ENCODE results near the gene OR4D11. TPM values are rescaled to one million over a fixed set of nuclear protein-coding genes. Genes with fewer than 3 reads are reported as not detected.

OR4D11 gene
- polyA plus RNA-seq, 1 donor (not counting 4 experiments of a cell fraction or from before 2014, with no cell fraction given): not detected

- no peak within 1 kb of the TSS for H3K9ac ChIP-seq (ENCODE audit: control insufficient read depth, extremely low read depth, insufficient read depth, low read length)
- dilution Hi-C loops (cut with MboI; ENCODE audit: extremely low pct_ligation_motif_present, low sequenced_read_pairs): no loop called here
- no peaks in the 10 kb centered on the region for H4K20me1 ChIP-seq (ENCODE audit: control insufficient read depth, extremely low read depth, insufficient read depth, low read length)
- no peak within 1 kb of the TSS for H3K4me3 ChIP-seq (ENCODE audit: control insufficient read depth in 2 of 3, extremely low read depth in 1 of 3, insufficient read depth in 2 of 3, low read depth in 1 of 3, low read length in 3 of 3)
- no peaks in the 10 kb centered on the region for H3K9me3 ChIP-seq (ENCODE audit: control insufficient read depth, low read depth, low read length)
- no peak within 1 kb of the TSS for H3K4me2 ChIP-seq (ENCODE audit: control insufficient read depth, extremely low read depth, insufficient read depth, low read depth, low read length)
- no peaks in the 10 kb centered on the region for H3K36me3 ChIP-seq (ENCODE audit: control insufficient read depth in 2 of 2, extremely low read depth in 1 of 2, insufficient read depth in 2 of 2, low read length in 2 of 2)
- no peak within 1 kb of the TSS for H3K27ac ChIP-seq (ENCODE audit: control insufficient read depth, insufficient read depth, low read length)
- H3K27me3 ChIP-seq (ENCODE audit: control insufficient read depth, extremely low read depth, insufficient read depth, low read length): no peaks in the 10 kb centered on the region
- no peaks in the 10 kb centered on the region for H3K9me1 ChIP-seq (ENCODE audit: control insufficient read depth, extremely low read depth, insufficient read depth, low read length)
- TF ChIP-seq CTCF (optimal IDR thresholded peaks at IDR 0.05 in 1 of 3, IDR thresholded peaks at IDR 0.05 in 1 of 3, conservative IDR thresholded peaks at IDR 0.05 in 1 of 3; ENCODE audit: extremely low read depth in 1 of 3, insufficient read depth in 2 of 3, low read length in 3 of 3) (no peak), EZH2 (IDR thresholded peaks at IDR 0.05; ENCODE audit: low read length) (no peak)
- H3K4me1 ChIP-seq (ENCODE audit: control insufficient read depth, extremely low read depth, insufficient read depth, low read length): no peaks in the 10 kb centered on the region
- DNase-seq (ENCODE audit: low read depth, low spot score) (no peak), FAIRE-seq (no peak)
- no peak within 1 kb of the TSS for H2AFZ ChIP-seq (ENCODE audit: control insufficient read depth, low read length)
- H3K79me2 ChIP-seq (ENCODE audit: control insufficient read depth, insufficient read depth, low read length): no peaks in the 10 kb centered on the region
These were observed 30.4 kb upstream of the OR4D11 start, which contains the start of gene OR4D10 for GRCh38 chr11:59473015-59473414. Gene OR4D10 (plus strand): TSS chr11:59473315. CDS start chr11:59477430, 4,115 bp downstream.

GRCh38 chr11:59475176-59475575 lies 28.2 kb upstream of the OR4D11 start:
- Histone ChIP-seq H3K9me1 (ENCODE audit: control insufficient read depth, extremely low read depth, insufficient read depth, low read length) (no peaks in the 10 kb centered on the region), H3K9ac (ENCODE audit: control insufficient read depth, extremely low read depth, insufficient read depth, low read length) (no peak overlapping the region), H3K9me3 (ENCODE audit: control insufficient read depth, low read depth, low read length) (no peaks in the 10 kb centered on the region), H3K4me3 (ENCODE audit: control insufficient read depth in 2 of 3, extremely low read depth in 1 of 3, insufficient read depth in 2 of 3, low read depth in 1 of 3, low read length in 3 of 3) (no peak overlapping the region), H3K36me3 (ENCODE audit: control insufficient read depth in 2 of 2, extremely low read depth in 1 of 2, insufficient read depth in 2 of 2, low read length in 2 of 2) (no peaks in the 10 kb centered on the region), H2AFZ (ENCODE audit: control insufficient read depth, low read length) (no peak overlapping the region), H4K20me1 (ENCODE audit: control insufficient read depth, extremely low read depth, insufficient read depth, low read length) (no peaks in the 10 kb centered on the region), H3K79me2 (ENCODE audit: control insufficient read depth, insufficient read depth, low read length) (no peaks in the 10 kb centered on the region), H3K27ac (ENCODE audit: control insufficient read depth, insufficient read depth, low read length) (no peak overlapping the region), H3K4me1 (ENCODE audit: control insufficient read depth, extremely low read depth, insufficient read depth, low read length) (no peaks in the 10 kb centered on the region), H3K4me2 (ENCODE audit: control insufficient read depth, extremely low read depth, insufficient read depth, low read depth, low read length) (no peak overlapping the region), H3K27me3 (ENCODE audit: control insufficient read depth, extremely low read depth, insufficient read depth, low read length) (no peaks in the 10 kb centered on the region)
- DNase-seq (ENCODE audit: low read depth, low spot score) (no peak), FAIRE-seq (no peak)
- dilution Hi-C loops (cut with MboI; ENCODE audit: extremely low pct_ligation_motif_present, low sequenced_read_pairs): no loop called here
- TF ChIP-seq CTCF (optimal IDR thresholded peaks at IDR 0.05 in 1 of 3, IDR thresholded peaks at IDR 0.05 in 1 of 3, conservative IDR thresholded peaks at IDR 0.05 in 1 of 3; ENCODE audit: extremely low read depth in 1 of 3, insufficient read depth in 2 of 3, low read length in 3 of 3): no peak
- TF ChIP-seq EZH2 (IDR thresholded peaks at IDR 0.05; ENCODE audit: low read length): no peak

All from keratinocyte (primary cell).